GM12878 (cell line): ENCODE data around the gene SLC22A4. TPM values are rescaled to one million over a fixed set of nuclear protein-coding genes. Genes with fewer than 3 reads are reported as not detected.

ENCODE experiments used
- ATAC-seq: fragments of 200-7000 bp; cut with Tn5 transposase; 3 replicates; pipeline ENCODE4 v1.9.1; 2020; ENCODE audit warnings: mild to moderate bottlenecking, moderate library complexity
- BruUV-seq: library from RNA; stranded (reverse); fragments of 400-500 nt; replicated peaks from 2 replicates; lab custom pipeline; 2021; lab: Mats Ljungman, UMichigan
- CTCF ChIA-PET: fragments of 300-600 bp; sonication (Branson Sonifier 250); formaldehyde crosslinking; extraction: SDS; loops from one replicate; lab custom pipeline; 2021; ENCODE audit warnings: inconsistent platforms; lab: Yijun Ruan, JAX
- POLR2A ChIA-PET: fragments of 350-600 bp; formaldehyde crosslinking; extraction: SDS; loops from one replicate; lab custom pipeline; 2021; ENCODE audit warnings: inconsistent platforms; lab: Charles Lee
- RAD21 ChIA-PET: fragments of 300-600 bp; sonication (Branson Sonifier 250); formaldehyde crosslinking; loops from one replicate; lab custom pipeline; 2023; ENCODE audit warnings: antibody characterized with exemption; ENCODE audit not compliant: unreplicated experiment; lab: Charles Lee
- SMC1A ChIA-PET: fragments of 300-600 bp; sonication (Branson Sonifier 250); formaldehyde crosslinking; loops from one replicate; lab custom pipeline; 2023; ENCODE audit not compliant: unreplicated experiment, uncharacterized antibody; lab: Charles Lee
- DNase-seq: peaks from one replicate; pipeline ENCODE4 v3.0.0-alpha.2; 2011; ENCODE audit warnings: low read depth, low spot score
- FAIRE-seq: peaks from 3 replicates; lab custom pipeline; 2011; peaks lifted over from hg19 to GRCh38; lab: Jason Lieb, UNC
- H2AFZ ChIP-seq: 2 replicates; pipeline ENCODE4 v1.6.0; 2011; ENCODE audit warnings: low read depth, low read length, control low read depth; ENCODE audit not compliant: control insufficient read depth
- H3K27ac ChIP-seq: 2 replicates; pipeline ENCODE4 v1.5.1; 2011; ENCODE audit warnings: control low read depth; ENCODE audit not compliant: control insufficient read depth, insufficient read depth
- H3K27me3 ChIP-seq, 2 experiments: replicated peaks in 1 of 2; 2 replicates each; pipeline versions ENCODE4 v1.6.0 to v1.6.1; 2011; ENCODE audit warnings: low read length in 1 of 2; ENCODE audit not compliant: control insufficient read depth in 2 of 2, insufficient read depth in 2 of 2
- H3K36me3 ChIP-seq, 2 experiments: 2 replicates each; pipeline ENCODE4 v1.5.1; 2011; ENCODE audit warnings: low read length in 1 of 2; ENCODE audit not compliant: control insufficient read depth in 2 of 2, insufficient read depth in 2 of 2
- H3K4me1 ChIP-seq: 2 replicates; pipeline ENCODE4 v1.6.1; 2011; ENCODE audit warnings: mild to moderate bottlenecking, low read length, moderate library complexity, mixed read lengths; ENCODE audit not compliant: control insufficient read depth, insufficient read depth
- H3K4me2 ChIP-seq: 2 replicates; pipeline ENCODE4 v1.6.0; 2011; ENCODE audit warnings: control low read depth; ENCODE audit not compliant: control insufficient read depth, insufficient read depth
- H3K4me3 ChIP-seq: fragments of 200-600 bp; sonication (generic); 2 replicates; pipeline ENCODE4 v1.5.1; 2016
- H3K79me2 ChIP-seq: 2 replicates; pipeline ENCODE4 v1.6.0; 2011; ENCODE audit warnings: low read length; ENCODE audit not compliant: control insufficient read depth, insufficient read depth
- H3K9ac ChIP-seq: 2 replicates; pipeline ENCODE4 v1.8.0; 2011; ENCODE audit warnings: low read length, control low read depth, mixed read lengths; ENCODE audit not compliant: control insufficient read depth, insufficient read depth
- H3K9me3 ChIP-seq: replicated peaks from 3 replicates; pipeline ENCODE4 v1.5.1; 2011; ENCODE audit warnings: mild to moderate bottlenecking, low read length; ENCODE audit not compliant: control insufficient read depth, insufficient read depth
- H4K20me1 ChIP-seq: 2 replicates; pipeline ENCODE4 v1.6.0; 2011; ENCODE audit not compliant: control insufficient read depth, insufficient read depth
- ATF7 ChIP-seq: fragments of 450-650 bp; IDR thresholded peaks from 2 replicates; pipeline ENCODE4 v1.6.1; 2016; ENCODE audit warnings: low read depth, mild to moderate bottlenecking
- JUND ChIP-seq: IDR thresholded peaks from 2 replicates; pipeline ENCODE4 v1.6.1; 2012; ENCODE audit warnings: low read depth, mild to moderate bottlenecking, low read length, improper control_type of control experiment, moderate library complexity
- MEF2B ChIP-seq: fragments of 450-650 bp; IDR thresholded peaks from 2 replicates; pipeline ENCODE4 v1.6.1; 2018; ENCODE audit warnings: mild to moderate bottlenecking, moderate library complexity; ENCODE audit not compliant: partially characterized antibody, poor library complexity, severe bottlenecking
- MTA2 ChIP-seq: fragments of 450-650 bp; IDR thresholded peaks from 2 replicates; pipeline ENCODE4 v1.6.1; 2016; ENCODE audit warnings: low read depth, mild to moderate bottlenecking, moderate library complexity
- MYC ChIP-seq: IDR thresholded peaks from 2 replicates; pipeline ENCODE4 v1.6.1; 2011; ENCODE audit warnings: mild to moderate bottlenecking, low read length, moderate library complexity, inconsistent platforms; ENCODE audit not compliant: insufficient read depth, insufficient replicate concordance, insufficient read length, severe bottlenecking
- REST ChIP-seq: IDR thresholded peaks from 2 replicates; pipeline ENCODE4 v1.6.1; 2012; ENCODE audit warnings: mild to moderate bottlenecking, low read depth, low read length
- RFX5 ChIP-seq: IDR thresholded peaks from 2 replicates; pipeline ENCODE4 v1.6.1; 2011; ENCODE audit warnings: low read depth, low read length, improper control_type of control experiment
- ZNF24 ChIP-seq: fragments of 450-650 bp; IDR thresholded peaks from 2 replicates; pipeline ENCODE4 v1.6.1; 2017; ENCODE audit warnings: antibody characterized with exemption, mild to moderate bottlenecking
- ZSCAN29 ChIP-seq: fragments of 450-650 bp; IDR thresholded peaks from 2 replicates; pipeline ENCODE4 v1.6.1; 2017; ENCODE audit warnings: mild to moderate bottlenecking, moderate library complexity
- WGBS: methylation state at CpG from one replicate; pipeline ENCODE4 v1.1.6; 2016; ENCODE audit warnings: low lambda C conversion rate; ENCODE audit not compliant: insufficient replicate concordance, insufficient coverage; ENCODE audit errors: missing lambda C conversion rate; 5-methylcytosine and 5-hydroxymethylcytosine counted together
- in situ Hi-C: fragments of 300-500 bp; cut with MboI; formaldehyde crosslinking; loops from 9 replicates; pipeline ENCODE4 v1.14.3; 2018; ENCODE audit warnings: mixed read lengths
- intact Hi-C: fragments of 100-400 bp; cut with micrococcal nuclease; formaldehyde crosslinking; loops from one replicate; pipeline ENCODE4 v1.14.2; 2022; ENCODE audit not compliant: unreplicated experiment
- polyA plus RNA-seq, 11 experiments: library from polyadenylated mRNA; depleted of rRNA in 4 of 11; unstranded in 6 of 11; stranded (reverse) in 5 of 11; fragments of >200 nt; fragmentation: Nextera tagmentation in 4 of 11; fragmentation: Illumina TruSeq in 1 of 11; extraction: Ambion mirVana in 4 of 11; extraction: Trizol in 1 of 11; gene quantifications; 1 replicate in 1 of 11; 2 replicates in 10 of 11; pipeline versions ENCODE4 v1.2.1 to v1.2.3, GENCODE V29; 2011 to 2016; ENCODE audit warnings: inconsistent platforms in 2 of 11, missing spikeins in 2 of 11, low read depth in 1 of 11
- total RNA-seq, 4 experiments: library from RNA; depleted of rRNA in 3 of 4; stranded (reverse); fragments of >200 nt in 3 of 4; fragmentation: Illumina TruSeq in 1 of 4; extraction: Trizol in 1 of 4; gene quantifications; 2 replicates each; pipeline versions ENCODE4 v1.2.1 to v1.2.3, GENCODE V29; 2013 to 2021
- TF ChIP-seq, protein P1 (sequence below): IDR thresholded peaks from 2 replicates; pipeline ENCODE4 v1.6.1; 2012; ENCODE audit warnings: low read depth, low read length, improper control_type of control experiment

Gene SLC22A4
- total and polyA plus RNA-seq, 10 of the 15 experiments (the other 5 are each of a cell fraction or from before 2014, with no cell fraction given) = 0.04 to 0.61 (median 0.10) TPM; not detected in 2

DNA sequence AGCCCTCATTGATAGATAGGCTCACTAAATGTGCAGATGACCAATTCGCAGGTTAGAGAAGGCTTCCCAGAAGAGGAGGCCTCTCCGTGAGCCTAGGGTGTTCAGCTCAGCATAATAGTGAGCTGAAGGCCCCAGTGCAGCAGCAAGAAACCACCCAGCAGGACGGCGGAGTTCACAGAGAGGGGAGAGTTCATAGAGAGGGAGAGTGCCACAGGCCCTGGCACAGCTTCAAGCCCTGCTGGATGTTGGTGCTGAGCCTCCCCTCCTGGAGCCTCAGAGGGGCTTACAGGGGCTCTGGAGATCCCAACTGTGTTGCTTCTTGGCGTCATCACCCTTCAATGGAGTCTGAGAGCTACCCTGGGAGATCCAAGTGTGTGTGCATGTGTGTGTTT, 77.4 kb downstream of the SLC22A4 start:
- ChIA-PET SMC1A (interaction anchor here (0.6 to 2.0 kb wide), 9 partner anchors 11 to 685 kb away, joined by 3 to 7 read pairs (median 4); no protein-coding TSS in a partner anchor), POLR2A (interaction anchor here (1.4 kb wide), 1 partner anchor 77 kb away, joined by 4 read pairs; the partner anchor contains the start of gene SLC22A4), CTCF (interaction anchor here (0.7 to 3.8 kb wide), 8 partner anchors 13 to 134 kb away, joined by 3 to 16 read pairs (median 4); no protein-coding TSS in a partner anchor), RAD21 (interaction anchor here (0.7 to 2.7 kb wide), 8 partner anchors 16 to 155 kb away, joined by 3 to 16 read pairs (median 4); partner anchors contain the start of gene SLC22A4)
- Histone ChIP-seq H3K4me2 (no peak overlapping the region), H3K4me1 (peaks cover 8% of the 10 kb centered on the region), H3K27me3 (no peaks in the 10 kb centered on the region; a peak in 2 of 4 replicates), H2AFZ (no peak overlapping the region), H3K9ac (no peak overlapping the region), H4K20me1 (no peaks in the 10 kb centered on the region), H3K9me3 (no peaks in the 10 kb centered on the region), H3K36me3 (no peaks in the 10 kb centered on the region), H3K27ac (no peak overlapping the region), H3K79me2 (no peaks in the 10 kb centered on the region), H3K4me3 (no peak overlapping the region)
- intact Hi-C loops = loop anchor here (5.0 kb wide), 1 partner anchor 99 kb away; no protein-coding TSS in a partner anchor
- in situ Hi-C loops = no loop called here
- no peak for FAIRE-seq
- DNase-seq = no peak
- TF ChIP-seq REST (no peak), MYC (no peak), MEF2B (no peak), ZNF24 (no peak), RFX5 (no peak), ZSCAN29 (no peak), JUND (no peak), MTA2 (no peak), ATF7 (no peak)
- TF ChIP-seq, protein P1, sequence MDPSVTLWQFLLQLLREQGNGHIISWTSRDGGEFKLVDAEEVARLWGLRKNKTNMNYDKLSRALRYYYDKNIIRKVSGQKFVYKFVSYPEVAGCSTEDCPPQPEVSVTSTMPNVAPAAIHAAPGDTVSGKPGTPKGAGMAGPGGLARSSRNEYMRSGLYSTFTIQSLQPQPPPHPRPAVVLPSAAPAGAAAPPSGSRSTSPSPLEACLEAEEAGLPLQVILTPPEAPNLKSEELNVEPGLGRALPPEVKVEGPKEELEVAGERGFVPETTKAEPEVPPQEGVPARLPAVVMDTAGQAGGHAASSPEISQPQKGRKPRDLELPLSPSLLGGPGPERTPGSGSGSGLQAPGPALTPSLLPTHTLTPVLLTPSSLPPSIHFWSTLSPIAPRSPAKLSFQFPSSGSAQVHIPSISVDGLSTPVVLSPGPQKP = no peak
- 82% methylated on average over 5 of the region's 5 CpGs for WGBS
- no peak for ATAC-seq
- no TSS peak for BruUV-seq
